Effector memory CD8-positive, alpha-beta T cell (primary cell): Measurements from ENCODE around the gene MAD2L1.

ENCODE experiments used
- ATAC-seq: fragments of 150-1000 bp; cut with Tn5 transposase; replicated peaks from 2 replicates; pipeline ENCODE4 v1.10.0; 2021; ENCODE audit warnings: mild to moderate bottlenecking, moderate library complexity
- DNase-seq, 3 experiments: peaks; one replicate each; pipeline ENCODE4 v3.0.0; 2021
- H3K27ac Mint-ChIP-seq, 2 donors: one replicate each; pipeline ENCODE4 v1.8.0; 2022; ENCODE audit warnings: mild to moderate bottlenecking in 2 of 2, mixed read lengths in 2 of 2, moderate library complexity in 2 of 2
- H3K27me3 Mint-ChIP-seq, 2 donors: one replicate each; pipeline ENCODE4 v1.8.0; 2022; ENCODE audit warnings: mixed read lengths in 2 of 2
- H3K36me3 Mint-ChIP-seq: one replicate; pipeline ENCODE4 v1.8.0; 2022; ENCODE audit warnings: mild to moderate bottlenecking, moderate library complexity, mixed read lengths; ENCODE audit not compliant: insufficient read depth
- H3K4me1 Mint-ChIP-seq, 2 donors: one replicate each; pipeline ENCODE4 v1.8.0; 2022; ENCODE audit warnings: low read depth in 2 of 2, mixed read lengths in 2 of 2
- H3K4me3 Mint-ChIP-seq, 2 donors: one replicate each; pipeline ENCODE4 v1.8.0; 2022; ENCODE audit warnings: mild to moderate bottlenecking in 2 of 2, mixed read lengths in 2 of 2, moderate library complexity in 2 of 2
- H3K9me3 Mint-ChIP-seq, 2 donors: one replicate each; pipeline ENCODE4 v1.8.0; 2022; ENCODE audit warnings: mixed read lengths in 2 of 2

MAD2L1 gene

DNA sequence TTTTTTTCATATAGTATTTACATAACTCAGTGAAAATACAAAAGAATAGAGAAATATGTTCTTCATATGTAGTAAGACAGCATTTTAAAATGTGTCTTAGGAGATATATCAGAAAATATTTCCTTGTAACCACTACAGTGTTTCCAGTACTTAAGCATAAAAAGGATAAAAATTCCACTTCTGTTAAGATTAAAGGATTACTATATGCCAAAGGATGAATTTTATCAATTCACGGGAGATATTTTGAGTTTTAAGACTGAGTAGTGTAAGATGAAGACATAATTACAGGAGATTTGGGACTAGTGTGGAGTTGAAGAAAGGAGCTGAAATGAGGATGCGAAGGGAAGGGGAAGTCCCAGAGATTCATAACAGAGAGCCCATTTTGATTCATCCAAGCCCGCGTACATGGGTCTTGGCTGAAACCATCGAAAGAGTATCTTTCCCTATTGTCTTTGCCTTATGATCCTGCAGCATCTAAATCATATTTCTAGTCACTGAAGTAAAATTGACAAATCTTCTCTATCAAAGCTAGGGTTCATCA, 58.7 kb downstream of the MAD2L1 start:
- Mint-ChIP-seq H3K4me1 (no peaks in the 10 kb centered on the region), H3K27me3 (peaks cover 6 to 43% of the 10 kb centered on the region in 2 donors), H3K9me3 (no peaks in the 10 kb centered on the region), H3K4me3 (no peak overlapping the region), H3K27ac (no peak overlapping the region), H3K36me3 (no peaks in the 10 kb centered on the region)
- no peak for DNase-seq
- no peak for ATAC-seq

- H3K4me1 Mint-ChIP-seq, result no peaks in the 10 kb centered on the region
- H3K9me3 Mint-ChIP-seq, result no peaks in the 10 kb centered on the region
- H3K36me3 Mint-ChIP-seq, result no peaks in the 10 kb centered on the region
- ATAC-seq, result no peak
- no peak overlapping the region for H3K27ac Mint-ChIP-seq
- DNase-seq, result no peak
- peaks cover 6 to 45% of the 10 kb centered on the region in 2 donors for H3K27me3 Mint-ChIP-seq
- no peak overlapping the region for H3K4me3 Mint-ChIP-seq
These were observed 59.3 kb downstream of the MAD2L1 start for GRCh38 chr4:120007191-120007871.
